CD14-positive monocyte (primary cell): ENCODE measurements around the gene INMT. TPM values are rescaled to one million over a fixed set of nuclear protein-coding genes. Genes with fewer than 3 reads are reported as not detected.

ENCODE experiments used
- DNase-seq, 3 donors: peaks; one replicate each; pipeline ENCODE4 v3.0.0-alpha.2; 2011 to 2022
- H2AFZ ChIP-seq: 2 replicates; pipeline ENCODE4 v1.6.0; 2012; ENCODE audit warnings: mild to moderate bottlenecking, low read depth, low read length, inconsistent platforms; ENCODE audit not compliant: insufficient read depth, poor library complexity, severe bottlenecking
- H3K27ac ChIP-seq, 2 donors: 1 replicate in 1 of 2; 2 replicates in 1 of 2; pipeline ENCODE4 v1.5.1; 2012 to 2013; ENCODE audit warnings: low read length in 2 of 2, control low read depth in 1 of 2, inconsistent platforms in 1 of 2, low read depth in 1 of 2, mild to moderate bottlenecking in 1 of 2
- H3K27me3 ChIP-seq, 2 donors: one replicate each; pipeline versions ENCODE4 v1.6.0 to v1.6.1; 2011 to 2013; ENCODE audit warnings: low read length in 2 of 2; ENCODE audit not compliant: control insufficient read depth in 2 of 2, insufficient read depth in 2 of 2
- H3K36me3 ChIP-seq, 2 donors: replicated peaks in 1 of 2; 1 replicate in 1 of 2; 2 replicates in 1 of 2; pipeline versions ENCODE4 v1.5.1 to v1.6.1; 2012 to 2013; ENCODE audit warnings: low read length in 2 of 2, control low read depth in 1 of 2, inconsistent platforms in 1 of 2, mild to moderate bottlenecking in 1 of 2; ENCODE audit not compliant: insufficient read depth in 2 of 2, control insufficient read depth in 1 of 2
- H3K4me1 ChIP-seq, 2 donors: 1 replicate in 1 of 2; 2 replicates in 1 of 2; pipeline versions ENCODE4 v1.5.1 to v1.6.1; 2012 to 2013; ENCODE audit warnings: low read length in 2 of 2, control low read depth in 1 of 2, inconsistent platforms in 1 of 2, mild to moderate bottlenecking in 1 of 2, moderate library complexity in 1 of 2; ENCODE audit not compliant: insufficient read depth in 2 of 2, control insufficient read depth in 1 of 2
- H3K4me2 ChIP-seq: replicated peaks from 2 replicates; pipeline ENCODE3; 2012; ENCODE audit warnings: low read length, moderate library complexity, mild to moderate bottlenecking; ENCODE audit not compliant: poor library complexity, severe bottlenecking; ENCODE audit errors: extremely low read depth
- H3K4me3 ChIP-seq, 3 experiments: fragments of 200-600 bp in 1 of 3; sonication (generic) in 1 of 3; replicated peaks in 1 of 3; 1 replicate in 2 of 3; 2 replicates in 1 of 3; pipeline ENCODE4 v1.5.1; 2011 to 2013; ENCODE audit warnings: low read length in 3 of 3, mild to moderate bottlenecking in 3 of 3, control low read depth in 2 of 3, low read depth in 2 of 3, inconsistent platforms in 1 of 3, moderate library complexity in 1 of 3
- H3K79me2 ChIP-seq: 2 replicates; pipeline ENCODE4 v1.6.0; 2012; ENCODE audit warnings: mild to moderate bottlenecking, control low read depth, inconsistent platforms, low read length, moderate library complexity; ENCODE audit not compliant: insufficient read depth
- H3K9ac ChIP-seq: 2 replicates; pipeline ENCODE4 v1.6.0; 2017; ENCODE audit warnings: low read length, mild to moderate bottlenecking; ENCODE audit not compliant: insufficient read depth, poor library complexity, severe bottlenecking
- H3K9me3 ChIP-seq, 2 donors: replicated peaks in 1 of 2; 1 replicate in 1 of 2; 2 replicates in 1 of 2; pipeline versions ENCODE4 v1.5.1 to v1.6.1; 2012 to 2013; ENCODE audit warnings: low read length in 2 of 2, control low read depth in 1 of 2; ENCODE audit not compliant: control insufficient read depth in 1 of 2, insufficient read depth in 1 of 2
- H4K20me1 ChIP-seq: 2 replicates; pipeline ENCODE4 v1.6.0; 2012; ENCODE audit warnings: mild to moderate bottlenecking, low read length, control low read depth, moderate library complexity; ENCODE audit not compliant: insufficient read depth
- H3K27ac Mint-ChIP-seq, 7 donors: one replicate each; pipeline ENCODE4 v1.8.0; 2020; ENCODE audit warnings: mild to moderate bottlenecking in 7 of 7, mixed read lengths in 7 of 7, moderate library complexity in 6 of 7, inconsistent platforms in 2 of 7
- H3K27me3 Mint-ChIP-seq, 3 donors: one replicate each; pipeline ENCODE4 v1.8.0; 2021 to 2022; ENCODE audit warnings: low read depth in 3 of 3, mild to moderate bottlenecking in 3 of 3, mixed read lengths in 3 of 3, moderate library complexity in 3 of 3, inconsistent platforms in 1 of 3
- H3K36me3 Mint-ChIP-seq, 2 donors: one replicate each; pipeline ENCODE4 v1.8.0; 2020; ENCODE audit warnings: mixed read lengths in 2 of 2, inconsistent platforms in 1 of 2, mild to moderate bottlenecking in 1 of 2
- H3K4me1 Mint-ChIP-seq: one replicate; pipeline ENCODE4 v1.8.0; 2020; ENCODE audit warnings: mild to moderate bottlenecking, mixed read lengths
- H3K4me3 Mint-ChIP-seq, 2 donors: one replicate each; pipeline ENCODE4 v1.8.0; 2020; ENCODE audit warnings: mild to moderate bottlenecking in 2 of 2, mixed read lengths in 2 of 2, moderate library complexity in 1 of 2
- H3K9me3 Mint-ChIP-seq, 7 donors: one replicate each; pipeline ENCODE4 v1.8.0; 2020 to 2022; ENCODE audit warnings: mixed read lengths in 7 of 7, mild to moderate bottlenecking in 6 of 7, moderate library complexity in 6 of 7, inconsistent platforms in 2 of 7
- WGBS: methylation state at CpG from one replicate; pipeline ENCODE4 v1.1.5; 2013; ENCODE audit warnings: missing lambda C conversion rate; ENCODE audit not compliant: insufficient coverage; 5-methylcytosine and 5-hydroxymethylcytosine counted together
- intact Hi-C, 2 donors: fragments of 100-400 bp; cut with micrococcal nuclease; formaldehyde crosslinking; loops; one replicate each; pipeline versions ENCODE4 v1.15.0 to v1.15.1; 2023
- polyA plus RNA-seq, 3 donors: library from polyadenylated mRNA; depleted of rRNA in 1 of 3; unstranded in 2 of 3; stranded (reverse) in 1 of 3; fragments of 300-500 nt in 2 of 3; fragments of >200 nt in 1 of 3; fragmentation: Illumina TruSeq in 2 of 3; gene quantifications; 1 replicate in 2 of 3; 2 replicates in 1 of 3; pipeline ENCODE4 v1.2.3, GENCODE V29; 2012 to 2021
- TF ChIP-seq, protein P1 (sequence below): fragments of 200-600 bp; IDR thresholded peaks from one replicate; pipeline ENCODE4 v1.8.0; 2022; ENCODE audit warnings: antibody characterized with exemption, mild to moderate bottlenecking

Gene INMT
- polyA plus RNA-seq, 3 donors, result not detected

DNA sequence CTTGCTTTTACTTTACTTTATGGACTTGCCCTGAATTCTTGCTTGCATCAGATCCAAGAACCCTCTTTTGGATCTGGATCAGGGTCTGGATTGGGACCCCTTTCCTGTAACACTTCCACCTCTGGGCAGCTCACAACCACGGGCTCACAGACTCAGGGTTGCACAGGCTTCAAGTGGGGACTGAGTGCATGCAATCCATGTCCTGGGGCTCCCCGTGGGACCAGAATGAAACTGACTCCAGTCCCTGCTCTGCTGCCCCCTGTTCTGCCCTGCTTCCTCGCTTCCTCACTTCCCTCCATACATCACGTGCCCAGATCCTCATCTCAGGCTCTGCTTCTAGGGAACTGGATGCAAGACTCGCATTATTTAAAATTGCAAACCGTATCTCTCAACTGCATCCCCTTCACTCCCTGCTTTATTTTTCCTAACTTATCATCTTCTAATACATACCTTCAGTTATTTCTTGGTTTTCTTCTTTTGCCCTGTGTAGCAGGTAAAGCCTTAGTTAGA is 23.3 kb upstream of the INMT start:
- H3K4me1 ChIP-seq, result peaks cover 7 to 12% of the 10 kb centered on the region in 2 donors
- WGBS, result 60% methylated on average over 5 of the region's 6 CpGs
- H3K36me3 ChIP-seq, result no peaks in the 10 kb centered on the region
- H3K27ac ChIP-seq, result no peak overlapping the region
- intact Hi-C loops, result no loop called here
- no peak overlapping the region for H2AFZ ChIP-seq
- TF ChIP-seq, protein P1, sequence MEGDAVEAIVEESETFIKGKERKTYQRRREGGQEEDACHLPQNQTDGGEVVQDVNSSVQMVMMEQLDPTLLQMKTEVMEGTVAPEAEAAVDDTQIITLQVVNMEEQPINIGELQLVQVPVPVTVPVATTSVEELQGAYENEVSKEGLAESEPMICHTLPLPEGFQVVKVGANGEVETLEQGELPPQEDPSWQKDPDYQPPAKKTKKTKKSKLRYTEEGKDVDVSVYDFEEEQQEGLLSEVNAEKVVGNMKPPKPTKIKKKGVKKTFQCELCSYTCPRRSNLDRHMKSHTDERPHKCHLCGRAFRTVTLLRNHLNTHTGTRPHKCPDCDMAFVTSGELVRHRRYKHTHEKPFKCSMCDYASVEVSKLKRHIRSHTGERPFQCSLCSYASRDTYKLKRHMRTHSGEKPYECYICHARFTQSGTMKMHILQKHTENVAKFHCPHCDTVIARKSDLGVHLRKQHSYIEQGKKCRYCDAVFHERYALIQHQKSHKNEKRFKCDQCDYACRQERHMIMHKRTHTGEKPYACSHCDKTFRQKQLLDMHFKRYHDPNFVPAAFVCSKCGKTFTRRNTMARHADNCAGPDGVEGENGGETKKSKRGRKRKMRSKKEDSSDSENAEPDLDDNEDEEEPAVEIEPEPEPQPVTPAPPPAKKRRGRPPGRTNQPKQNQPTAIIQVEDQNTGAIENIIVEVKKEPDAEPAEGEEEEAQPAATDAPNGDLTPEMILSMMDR, result no peak
- no peaks in the 10 kb centered on the region for H4K20me1 ChIP-seq
- no peak overlapping the region for H3K9ac ChIP-seq
- Mint-ChIP-seq H3K27ac (peak overlapping the region in 1 of 7 donors; percentile 31), H3K27me3 (peaks cover 0 to 10% (median 8%) of the 10 kb centered on the region in 3 donors), H3K4me1 (peaks cover 15% of the 10 kb centered on the region), H3K36me3 (no peaks in the 10 kb centered on the region), H3K4me3 (no peak overlapping the region), H3K9me3 (peaks cover 0 to 1% (median 0%) of the 10 kb centered on the region in 7 donors)
- no peaks in the 10 kb centered on the region for H3K9me3 ChIP-seq
- H3K4me3 ChIP-seq, result no peak overlapping the region
- H3K27me3 ChIP-seq, result no peaks in the 10 kb centered on the region
- no peaks in the 10 kb centered on the region for H3K79me2 ChIP-seq
- DNase-seq, result no peak
- H3K4me2 ChIP-seq, result no peak overlapping the region

DNA sequence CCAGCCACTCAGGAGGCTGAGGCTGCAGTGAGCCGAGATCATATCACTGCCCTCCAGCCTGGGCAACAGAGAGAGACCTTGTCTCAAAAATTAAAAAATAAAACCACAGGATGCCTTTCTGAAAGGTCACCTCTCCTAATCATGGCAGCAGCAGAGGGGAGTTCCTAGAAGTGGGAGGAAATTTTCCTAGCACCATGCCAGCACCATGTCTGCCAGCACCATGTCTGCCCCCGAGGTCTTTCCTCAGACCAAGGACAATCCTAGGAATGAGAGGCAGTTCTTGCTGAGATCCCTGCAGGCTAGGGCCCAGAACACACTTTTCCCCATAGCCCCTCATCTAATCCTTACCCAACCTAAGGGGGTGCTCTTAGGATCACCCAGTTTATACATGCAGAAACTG is 22.3 kb upstream of the INMT start:
- peaks cover 1 to 14% (median 9%) of the 10 kb centered on the region in 3 donors for H3K27me3 Mint-ChIP-seq
- H3K27ac Mint-ChIP-seq, result no peak overlapping the region
- no peak for DNase-seq
- Histone ChIP-seq H4K20me1 (no peaks in the 10 kb centered on the region), H3K27me3 (no peaks in the 10 kb centered on the region), H2AFZ (no peak overlapping the region), H3K79me2 (no peaks in the 10 kb centered on the region), H3K36me3 (no peaks in the 10 kb centered on the region), H3K9me3 (no peaks in the 10 kb centered on the region), H3K4me3 (no peak overlapping the region), H3K9ac (no peak overlapping the region), H3K4me2 (no peak overlapping the region), H3K4me1 (peaks cover 7 to 12% of the 10 kb centered on the region in 2 donors), H3K27ac (no peak overlapping the region)
- peaks cover 15% of the 10 kb centered on the region for H3K4me1 Mint-ChIP-seq
- no CpG with 5 or more reads among the region's 2 CpGs for WGBS
- TF ChIP-seq, protein P1, result no peak
- no peak overlapping the region for H3K4me3 Mint-ChIP-seq
- H3K36me3 Mint-ChIP-seq, result no peaks in the 10 kb centered on the region
- intact Hi-C loops, result no loop called here
- peaks cover 0 to 4% (median 0%) of the 10 kb centered on the region in 7 donors for H3K9me3 Mint-ChIP-seq
